Smooth muscle cell of the coronary artery (primary cell): ENCODE measurements around the gene MYCBP. TPM values are rescaled to one million over a fixed set of nuclear protein-coding genes. Genes with fewer than 3 reads are reported as not detected.

ENCODE experiments used
- total RNA-seq: library from RNA; depleted of rRNA; stranded (reverse); fragments of >200 nt; gene quantifications from 2 replicates; pipeline ENCODE4 v1.2.3, GENCODE V29; 2014; ENCODE audit warnings: low replicate concordance

The MYCBP gene, protein sequence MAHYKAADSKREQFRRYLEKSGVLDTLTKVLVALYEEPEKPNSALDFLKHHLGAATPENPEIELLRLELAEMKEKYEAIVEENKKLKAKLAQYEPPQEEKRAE
- 2.0 and 6.3 TPM in 2 replicates for total RNA-seq

GRCh38 chr1:38873027-38873969 is at the start of gene MYCBP:
Gene MYCBP, minus strand, starts transcription at chr1:38873348. Its CDS starts 43 bp downstream, at chr1:38873305.

GRCh38 chr1:38881487-38881886 is 8.3 kb upstream of the MYCBP start, which contains the start of gene GJA9:
Gene GJA9, minus strand, starts transcription at chr1:38881587. Its CDS starts 5,489 bp downstream, at chr1:38876098.

DNA sequence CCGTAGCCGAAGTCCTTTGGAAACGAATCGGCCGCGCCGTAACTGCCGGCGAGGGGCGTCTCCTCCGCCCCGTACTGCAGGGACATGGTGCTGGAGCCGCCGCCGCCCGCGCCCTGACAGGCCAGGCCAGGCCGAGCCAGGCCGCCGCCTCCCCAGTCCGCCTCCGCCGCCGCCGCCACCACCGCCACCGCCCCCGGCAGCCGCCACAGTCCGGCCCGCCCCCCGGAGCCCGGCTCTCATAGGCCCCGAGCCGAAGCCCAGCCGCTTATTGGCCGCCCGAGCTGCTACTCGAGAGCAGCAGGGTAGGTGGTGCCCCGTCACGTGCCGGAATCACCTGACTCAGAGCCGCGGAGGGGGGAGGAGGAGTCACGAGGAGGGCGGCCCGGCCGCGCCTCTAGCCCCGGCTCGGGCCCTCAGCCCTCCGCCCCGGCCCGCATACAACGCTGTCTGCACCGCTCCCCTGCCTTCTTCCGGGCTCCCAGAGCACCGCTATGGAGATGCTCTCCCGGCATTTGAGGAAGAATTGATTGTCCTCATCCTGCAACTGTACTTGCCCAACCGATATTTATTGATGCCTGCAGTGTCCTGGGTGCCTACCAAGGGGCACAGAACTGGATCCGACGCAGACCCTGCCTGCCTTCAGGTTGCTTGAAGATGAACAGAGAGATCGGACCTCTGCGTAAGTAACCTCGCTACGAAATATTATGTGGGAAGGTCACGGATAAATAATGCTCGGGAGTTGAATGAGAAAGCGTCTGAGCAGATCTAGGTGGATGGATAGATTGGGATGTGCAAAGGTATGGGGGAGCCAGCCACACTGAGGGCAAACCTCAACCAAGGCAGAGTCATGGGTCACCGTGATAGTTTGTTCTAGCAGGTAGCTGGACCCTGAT is 13.3 kb downstream of the MYCBP start, which contains the start of gene RRAGC:
Gene RRAGC, minus strand, starts transcription at position 212 of the 893 bp plus-strand sequence. Its CDS starts 126 bp downstream, at position 86.

Other genes with a start within 250 kb of the MYCBP start
- 14.6 and 17.0 TPM in 2 replicates for gene RRAGC, start 13.6 kb downstream of the MYCBP start, total RNA-seq
- 0.12 TPM in 1 of 2 replicates, not detected in the other for gene GJA9, start 8.2 kb upstream of the MYCBP start, total RNA-seq
- 0.59 and 0.60 TPM in 2 replicates for gene RHBDL2, start 68.5 kb upstream of the MYCBP start, total RNA-seq
- gene AKIRIN1, start 117.9 kb upstream of the MYCBP start, total RNA-seq = 16.1 and 29.7 TPM in 2 replicates
- 777 and 1,203 TPM in 2 replicates for gene NDUFS5, start 153.0 kb upstream of the MYCBP start, total RNA-seq